ENCODE results near the gene SHOC1.

DNA sequence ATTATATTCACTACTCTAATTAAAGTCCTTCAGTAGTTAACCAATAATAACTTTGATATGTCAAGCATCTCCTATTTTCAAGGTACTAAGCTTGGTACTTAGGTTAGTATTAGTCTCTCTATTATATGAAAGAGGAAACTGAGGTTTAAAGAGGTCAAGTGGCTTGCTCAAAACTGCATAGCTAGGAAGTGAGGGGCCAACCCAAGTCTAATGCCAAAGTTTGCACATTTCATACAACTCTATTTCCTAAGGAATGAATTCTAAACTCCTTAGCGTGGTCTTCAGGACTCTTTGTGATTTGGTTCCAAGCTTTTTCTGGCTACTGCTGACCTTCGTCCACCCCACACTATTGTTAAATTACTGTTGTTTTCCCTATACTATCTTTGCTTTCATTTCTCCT, 9.9 kb upstream of the SHOC1 start:
- no peak for TF ChIP-seq CTCF (IDR thresholded peaks at IDR 0.05; ENCODE audit: low read length)
- no peak for TF ChIP-seq EZH2 (IDR thresholded peaks at IDR 0.05; ENCODE audit: borderline replicate concordance, low read length)
